B cell (primary cell): ENCODE measurements around the gene HOXC6. TPM values are rescaled to one million over a fixed set of nuclear protein-coding genes. Genes with fewer than 3 reads are reported as not detected.

Source experiments
- ATAC-seq: fragments of 200-7000 bp; cut with Tn5 transposase; one replicate; pipeline ENCODE4 v1.10.0; 2021; ENCODE audit warnings: low read depth, mild to moderate bottlenecking, moderate number of reproducible peaks, moderate library complexity
- CTCF ChIA-PET: fragments of 350-600 bp; sonication (Branson Sonifier 250); formaldehyde crosslinking; loops from one replicate; lab custom pipeline; 2021; ENCODE audit warnings: antibody characterized with exemption, inconsistent platforms; lab: Charles Lee
- POLR2A ChIA-PET: fragments of 350-600 bp; sonication (Branson Sonifier 250); formaldehyde crosslinking; loops from one replicate; lab custom pipeline; 2021; ENCODE audit warnings: antibody characterized with exemption; lab: Charles Lee
- DNase-seq: peaks from one replicate; pipeline ENCODE4 v3.0.0; 2013
- H2AFZ ChIP-seq: 2 replicates; pipeline ENCODE4 v1.6.1; 2012; ENCODE audit warnings: mild to moderate bottlenecking, low read depth, low read length; ENCODE audit not compliant: insufficient read depth, poor library complexity, severe bottlenecking
- H3K27ac ChIP-seq, 2 donors: 1 replicate in 1 of 2; 2 replicates in 1 of 2; pipeline ENCODE4 v1.5.1; 2012 to 2013; ENCODE audit warnings: low read length in 2 of 2, mild to moderate bottlenecking in 2 of 2, moderate library complexity in 1 of 2
- H3K27me3 ChIP-seq, 4 experiments: fragments of 200-600 bp in 1 of 4; sonication (generic) in 1 of 4; replicated peaks in 1 of 4; 1 replicate in 2 of 4; 2 replicates in 2 of 4; pipeline versions ENCODE4 v1.6.1 to v1.7.0; 2013 to 2016; ENCODE audit warnings: low read length in 3 of 4, mild to moderate bottlenecking in 2 of 4, mixed read lengths in 1 of 4, moderate library complexity in 1 of 4; ENCODE audit not compliant: insufficient read depth in 4 of 4, control insufficient read depth in 3 of 4; ENCODE audit errors: control extremely low read depth in 1 of 4
- H3K36me3 ChIP-seq, 2 experiments: replicated peaks in 1 of 2; 1 replicate in 1 of 2; 2 replicates in 1 of 2; pipeline versions ENCODE4 v1.6.1 to v1.7.1; 2013; ENCODE audit warnings: low read length in 1 of 2; ENCODE audit not compliant: insufficient read depth in 2 of 2, control insufficient read depth in 1 of 2; ENCODE audit errors: control extremely low read depth in 1 of 2, extremely low read depth in 1 of 2
- H3K4me1 ChIP-seq, 2 donors: fragments of 200-600 bp in 1 of 2; sonication (generic) in 1 of 2; 1 replicate in 1 of 2; 2 replicates in 1 of 2; pipeline versions ENCODE4 v1.5.1 to v1.6.1; 2013 to 2017; ENCODE audit warnings: low read length in 2 of 2; ENCODE audit not compliant: control insufficient read depth in 2 of 2, insufficient read depth in 2 of 2
- H3K4me2 ChIP-seq: replicated peaks from 2 replicates; pipeline ENCODE3; 2012; ENCODE audit warnings: mild to moderate bottlenecking, low read depth, low read length; ENCODE audit not compliant: poor library complexity, severe bottlenecking
- H3K4me3 ChIP-seq, 5 experiments: fragments of 200-600 bp in 1 of 5; sonication (generic) in 1 of 5; 1 replicate in 3 of 5; 2 replicates in 2 of 5; pipeline versions ENCODE4 v1.5.1 to v1.7.0; 2011 to 2016; ENCODE audit warnings: low read length in 4 of 5, mild to moderate bottlenecking in 4 of 5, low read depth in 2 of 5, control low read depth in 1 of 5, moderate library complexity in 1 of 5; ENCODE audit not compliant: insufficient read depth in 1 of 5; ENCODE audit errors: control extremely low read depth in 1 of 5, extremely low read depth in 1 of 5
- H3K79me2 ChIP-seq: fragments of 200-600 bp; sonication (generic); one replicate; pipeline ENCODE4 v1.6.0; 2016; ENCODE audit warnings: low read length; ENCODE audit not compliant: control insufficient read depth, insufficient read depth
- H3K9ac ChIP-seq: fragments of 200-600 bp; sonication (generic); 2 replicates; pipeline ENCODE4 v1.6.1; 2017; ENCODE audit warnings: mild to moderate bottlenecking, low read length, moderate library complexity
- H3K9me3 ChIP-seq, 3 donors: one replicate each; pipeline versions ENCODE4 v1.6.1 to v1.7.1; 2013; ENCODE audit warnings: low read length in 2 of 3; ENCODE audit not compliant: control insufficient read depth in 2 of 3, insufficient read depth in 1 of 3; ENCODE audit errors: control extremely low read depth in 1 of 3
- H4K20me1 ChIP-seq: 2 replicates; pipeline ENCODE4 v1.6.0; 2012; ENCODE audit warnings: mild to moderate bottlenecking, low read length; ENCODE audit not compliant: insufficient read depth, control insufficient read depth, poor library complexity, severe bottlenecking
- H3K27ac Mint-ChIP-seq: one replicate; pipeline ENCODE4 v1.8.0; 2021; ENCODE audit warnings: mixed read lengths
- H3K27me3 Mint-ChIP-seq: one replicate; pipeline ENCODE4 v1.8.0; 2021; ENCODE audit warnings: mixed read lengths
- H3K4me1 Mint-ChIP-seq: one replicate; pipeline ENCODE4 v1.8.0; 2021; ENCODE audit warnings: mixed read lengths
- H3K4me3 Mint-ChIP-seq: one replicate; pipeline ENCODE4 v1.8.0; 2021; ENCODE audit warnings: mixed read lengths
- H3K9me3 Mint-ChIP-seq: one replicate; pipeline ENCODE4 v1.8.0; 2022; ENCODE audit warnings: mixed read lengths; ENCODE audit not compliant: insufficient read depth
- CTCF ChIP-seq: fragments of 200-600 bp; IDR thresholded peaks from one replicate; pipeline ENCODE4 v1.8.0; 2022; ENCODE audit warnings: antibody characterized with exemption, mild to moderate bottlenecking
- EZH2 ChIP-seq: IDR thresholded peaks from 2 replicates; pipeline ENCODE4 v1.6.1; 2012; ENCODE audit warnings: borderline replicate concordance, low read depth, mild to moderate bottlenecking, moderate library complexity, low read length; ENCODE audit not compliant: insufficient read depth, poor library complexity, severe bottlenecking
- WGBS: methylation state at CpG from one replicate; pipeline ENCODE4 v1.1.5; 2013; ENCODE audit warnings: missing lambda C conversion rate; ENCODE audit not compliant: insufficient coverage; 5-methylcytosine and 5-hydroxymethylcytosine counted together
- intact Hi-C: fragments of 100-400 bp; cut with micrococcal nuclease; formaldehyde crosslinking; loops from one replicate; pipeline ENCODE4 v1.10.0; 2022
- polyA plus RNA-seq: library from polyadenylated mRNA; depleted of rRNA; stranded (reverse); fragments of >200 nt; gene quantifications from 2 replicates; pipeline ENCODE4 v1.2.3, GENCODE V29; 2012
- total RNA-seq, 2 donors: library from RNA; stranded (reverse); fragments of 120-200 nt in 1 of 2; gene quantifications; 1 replicate in 1 of 2; 2 replicates in 1 of 2; pipeline versions ENCODE4 v1.2.3 to v1.2.4, GENCODE V29; 2013 to 2022

The HOXC6 gene
- total and polyA plus RNA-seq, 2 donors (not counting 1 experiment from before 2014, with no cell fraction given), result not detected

GRCh38 chr12:54015018-54015931 lies 13.0 kb upstream of the HOXC6 start:
- H3K4me3 Mint-ChIP-seq, result no peak overlapping the region
- intact Hi-C loops, result no loop called here
- Histone ChIP-seq H3K4me2 (no peak overlapping the region), H3K9me3 (peaks cover 0 to 46% (median 6%) of the 10 kb centered on the region in 3 donors), H3K27me3 (peaks cover 0 to 91% (median 73%) of the 10 kb centered on the region in 4 experiments), H3K9ac (no peak overlapping the region), H2AFZ (no peak overlapping the region), H3K79me2 (no peaks in the 10 kb centered on the region), H3K27ac (no peak overlapping the region), H3K4me1 (peaks cover 30 to 50% of the 10 kb centered on the region in 2 donors), H3K4me3 (no peak overlapping the region), H3K36me3 (no peaks in the 10 kb centered on the region), H4K20me1 (no peaks in the 10 kb centered on the region)
- DNase-seq (no peak), ATAC-seq (no peak)
- peaks cover 71% of the 10 kb centered on the region for H3K27me3 Mint-ChIP-seq
- H3K9me3 Mint-ChIP-seq, result no peaks in the 10 kb centered on the region
- TF ChIP-seq CTCF, result no peak
- TF ChIP-seq EZH2, result no peak
- WGBS, result 10% methylated on average over 14 of the region's 23 CpGs
- POLR2A ChIA-PET, result interaction anchor here (0.7 kb wide), 1 partner anchor 12 kb away, joined by 4 read pairs; no protein-coding TSS in a partner anchor
- no peak overlapping the region for H3K27ac Mint-ChIP-seq
- peaks cover 31% of the 10 kb centered on the region for H3K4me1 Mint-ChIP-seq
- CTCF ChIA-PET, result interaction anchor here (0.7 to 3.9 kb wide), 6 partner anchors 9 to 193 kb away, joined by 3 to 31 read pairs (median 8); partner anchors contain the start of gene HOXC5

- Mint-ChIP-seq H3K9me3 (no peaks in the 10 kb centered on the region), H3K27ac (no peak overlapping the region), H3K4me1 (peaks cover 28% of the 10 kb centered on the region), H3K4me3 (no peak overlapping the region), H3K27me3 (peaks cover 65% of the 10 kb centered on the region)
- WGBS, result no CpG with 5 or more reads among the region's 3 CpGs
- Histone ChIP-seq H3K27me3 (peaks cover 0 to 90% (median 71%) of the 10 kb centered on the region in 4 experiments), H3K9ac (no peak overlapping the region), H3K79me2 (no peaks in the 10 kb centered on the region), H3K9me3 (peaks cover 0 to 45% (median 6%) of the 10 kb centered on the region in 3 donors), H2AFZ (no peak overlapping the region), H3K36me3 (no peaks in the 10 kb centered on the region), H3K4me1 (peaks cover 29 to 48% of the 10 kb centered on the region in 2 donors), H3K4me2 (no peak overlapping the region), H3K27ac (no peak overlapping the region), H4K20me1 (no peaks in the 10 kb centered on the region), H3K4me3 (no peak overlapping the region)
- ChIA-PET POLR2A (no interaction called here), CTCF (interaction anchor here (1.2 to 3.9 kb wide), 5 partner anchors 12 to 185 kb away, joined by 3 to 31 read pairs (median 11); partner anchors contain the start of genes HOXC5 and HOXC6)
- DNase-seq (no peak), ATAC-seq (no peak)
- no peak for TF ChIP-seq EZH2
- TF ChIP-seq CTCF, result no peak
- intact Hi-C loops, result no loop called here
These were observed 12.2 kb upstream of the HOXC6 start for GRCh38 chr12:54016051-54016450.
